Liver (tissue), 9 donors: Measurements from ENCODE around the gene PRKX. TPM values are rescaled to one million over a fixed set of nuclear protein-coding genes. Genes with fewer than 3 reads are reported as not detected.

Experiments used
- DNase-seq: peaks from one replicate; pipeline ENCODE4 v3.0.0-alpha.2; 2017; ENCODE audit warnings: low spot score
- H3K27ac ChIP-seq, 2 donors: one replicate each; pipeline ENCODE4 v1.7.0; 2013; ENCODE audit warnings: inconsistent platforms in 2 of 2, low read length in 2 of 2, control low read depth in 1 of 2, low read depth in 1 of 2, mild to moderate bottlenecking in 1 of 2
- H3K27me3 ChIP-seq, 4 donors: one replicate each; pipeline versions ENCODE4 v1.6.1 to v1.7.0; 2013; ENCODE audit warnings: low read length in 3 of 4, inconsistent platforms in 1 of 4, mild to moderate bottlenecking in 1 of 4, moderate library complexity in 1 of 4; ENCODE audit not compliant: control insufficient read depth in 4 of 4, insufficient read depth in 4 of 4
- H3K36me3 ChIP-seq, 4 donors: one replicate each; pipeline versions ENCODE4 v1.6.1 to v1.7.0; 2013; ENCODE audit warnings: low read length in 3 of 4, mild to moderate bottlenecking in 3 of 4, low read depth in 1 of 4, moderate library complexity in 1 of 4; ENCODE audit not compliant: control insufficient read depth in 4 of 4, insufficient read depth in 3 of 4
- H3K4me1 ChIP-seq, 4 donors: one replicate each; pipeline versions ENCODE4 v1.6.1 to v1.7.0; 2013; ENCODE audit warnings: low read length in 3 of 4, mild to moderate bottlenecking in 3 of 4, moderate library complexity in 1 of 4; ENCODE audit not compliant: control insufficient read depth in 4 of 4, insufficient read depth in 4 of 4
- H3K4me3 ChIP-seq, 3 donors: one replicate each; pipeline versions ENCODE4 v1.6.1 to v1.7.0; 2013; ENCODE audit warnings: low read length in 3 of 3, control low read depth in 1 of 3, low read depth in 1 of 3, mild to moderate bottlenecking in 1 of 3
- H3K9ac ChIP-seq, 2 donors: one replicate each; pipeline ENCODE4 v1.7.0; 2013; ENCODE audit warnings: low read length in 2 of 2, mild to moderate bottlenecking in 2 of 2, moderate library complexity in 2 of 2, control low read depth in 1 of 2, low read depth in 1 of 2
- H3K9me3 ChIP-seq, 4 donors: one replicate each; pipeline versions ENCODE4 v1.6.1 to v1.7.0; 2013; ENCODE audit warnings: low read length in 3 of 4; ENCODE audit not compliant: control insufficient read depth in 4 of 4
- ATF3 ChIP-seq: IDR thresholded peaks from 2 replicates; pipeline ENCODE4 v1.6.1; 2016; ENCODE audit warnings: antibody characterized with exemption
- CTCF ChIP-seq: fragments of 150-350 bp; IDR thresholded peaks from 2 replicates; pipeline ENCODE4 v1.5.1; 2017; ENCODE audit warnings: improper control_type of control experiment, low read depth, low read length; ENCODE audit not compliant: missing input control
- EGR1 ChIP-seq, 2 donors: IDR thresholded peaks; 2 replicates each; pipeline ENCODE4 v1.6.1; 2016 to 2018; ENCODE audit warnings: antibody characterized with exemption in 2 of 2, low read depth in 2 of 2
- FOXA1 ChIP-seq: IDR thresholded peaks from 2 replicates; pipeline ENCODE4 v1.6.1; 2016; ENCODE audit warnings: antibody characterized with exemption
- FOXA2 ChIP-seq: IDR thresholded peaks from 2 replicates; pipeline ENCODE4 v1.6.1; 2016; ENCODE audit warnings: antibody characterized with exemption
- GABPA ChIP-seq, 2 donors: IDR thresholded peaks in 1 of 2; conservative IDR thresholded peaks in 1 of 2; 2 replicates each; pipeline ENCODE4 v1.6.1; 2016; ENCODE audit warnings: antibody characterized with exemption in 2 of 2, mild to moderate bottlenecking in 1 of 2, moderate library complexity in 1 of 2
- HNF4A ChIP-seq, 2 donors: conservative IDR thresholded peaks; 2 replicates each; pipeline ENCODE4 v1.6.1; 2016; ENCODE audit warnings: antibody characterized with exemption in 2 of 2, mild to moderate bottlenecking in 2 of 2
- HNF4G ChIP-seq: IDR thresholded peaks from 2 replicates; pipeline ENCODE4 v1.6.1; 2016; ENCODE audit warnings: antibody characterized with exemption
- JUND ChIP-seq, 2 donors: IDR thresholded peaks; 2 replicates each; pipeline ENCODE4 v1.6.1; 2016; ENCODE audit warnings: antibody characterized with exemption in 2 of 2
- MAX ChIP-seq: IDR thresholded peaks from 2 replicates; pipeline ENCODE4 v1.6.1; 2016; ENCODE audit warnings: antibody characterized with exemption
- NR2F2 ChIP-seq: IDR thresholded peaks from 2 replicates; pipeline ENCODE4 v1.6.1; 2016; ENCODE audit warnings: antibody characterized with exemption
- RAD21 ChIP-seq, 2 donors: IDR thresholded peaks; 2 replicates each; pipeline ENCODE4 v1.6.1; 2016; ENCODE audit warnings: antibody characterized with exemption in 2 of 2, mild to moderate bottlenecking in 2 of 2
- REST ChIP-seq: IDR thresholded peaks from 2 replicates; pipeline ENCODE4 v1.6.1; 2016; ENCODE audit warnings: antibody characterized with exemption, mild to moderate bottlenecking
- RXRA ChIP-seq, 2 donors: IDR thresholded peaks; 2 replicates each; pipeline ENCODE4 v1.6.1; 2017 to 2018; ENCODE audit warnings: antibody characterized with exemption in 2 of 2, mild to moderate bottlenecking in 1 of 2
- SP1 ChIP-seq: IDR thresholded peaks from 2 replicates; pipeline ENCODE4 v1.6.1; 2018; ENCODE audit warnings: antibody characterized with exemption, mild to moderate bottlenecking
- TAF1 ChIP-seq: conservative IDR thresholded peaks from 2 replicates; pipeline ENCODE4 v1.6.1; 2016; ENCODE audit warnings: antibody characterized with exemption, mild to moderate bottlenecking
- YY1 ChIP-seq: IDR thresholded peaks from 2 replicates; pipeline ENCODE4 v1.6.1; 2016; ENCODE audit warnings: antibody characterized with exemption, mild to moderate bottlenecking
- ZBTB33 ChIP-seq: IDR thresholded peaks from 2 replicates; pipeline ENCODE4 v1.6.1; 2016; ENCODE audit warnings: antibody characterized with exemption
- WGBS: extraction: QIAGEN DNeasy Blood & Tissue Kit; methylation state at CpG from one replicate; pipeline ENCODE4 v1.1.7; 2013; 5-methylcytosine and 5-hydroxymethylcytosine counted together
- polyA plus RNA-seq, 2 donors: library from polyadenylated mRNA; stranded (reverse) in 1 of 2; unstranded in 1 of 2; fragments of 200-250 nt in 1 of 2; fragments of >200 nt in 1 of 2; fragmentation: Nextera tagmentation in 1 of 2; extraction: Ambion mirVana in 1 of 2; gene quantifications; one replicate each; pipeline versions ENCODE4 v1.2.1 to v1.2.3, GENCODE V29; 2013 to 2015
- total RNA-seq, 2 donors: library from RNA; depleted of rRNA; stranded (reverse); fragments of >200 nt; gene quantifications; one replicate each; pipeline ENCODE4 v1.2.3, GENCODE V29; 2014
- donor health status: healthy.
- donor health status: healthy.
- donor health status: healthy.
- donor health status: healthy.
- donor health status: healthy.

PRKX gene
- total and polyA plus RNA-seq, 4 donors = 0.63 to 4.0 (median 1.7) TPM

GRCh38 chrX:3631196-3631595 is 82.3 kb downstream of the PRKX start:
- no peaks in the 10 kb centered on the region for H3K4me1 ChIP-seq
- no peaks in the 10 kb centered on the region for H3K27me3 ChIP-seq
- H3K36me3 ChIP-seq = no peaks in the 10 kb centered on the region
- 91% methylated on average over 3 of the region's 3 CpGs for WGBS
- DNase-seq = no peak
- H3K27ac ChIP-seq = no peak overlapping the region
- H3K9ac ChIP-seq = no peak overlapping the region
- TF ChIP-seq ATF3 = no peak
- TF ChIP-seq YY1 = no peak
- no peak for TF ChIP-seq REST
- TF ChIP-seq HNF4G = no peak
- no peak for TF ChIP-seq MAX
- TF ChIP-seq NR2F2 = no peak
- no peak for TF ChIP-seq TAF1
- TF ChIP-seq GABPA (IDR thresholded peaks at IDR 0.05 in 1 of 2, conservative IDR thresholded peaks at IDR 0.05 in 1 of 2) = no peak
- no peak for TF ChIP-seq ZBTB33
- TF ChIP-seq FOXA2 = no peak
- no peak for TF ChIP-seq RXRA (IDR thresholded peaks at IDR 0.05)
- TF ChIP-seq FOXA1 = no peak
- no peak for TF ChIP-seq SP1
- TF ChIP-seq RAD21 (IDR thresholded peaks at IDR 0.05) = no peak
- no peak for TF ChIP-seq CTCF
- TF ChIP-seq EGR1 (IDR thresholded peaks at IDR 0.05; ENCODE audit: low read depth in 2 of 2) = no peak
- no peak for TF ChIP-seq JUND (IDR thresholded peaks at IDR 0.05)
- no peak for TF ChIP-seq HNF4A (conservative IDR thresholded peaks at IDR 0.05)
- H3K9me3 ChIP-seq = peaks cover 0 to 5% (median 0%) of the 10 kb centered on the region in 4 donors
- no peak overlapping the region for H3K4me3 ChIP-seq
